HG03159 (cell line): Measurements from ENCODE around the gene PTPN4.
"Not testable (repeated sequence)": the region's sequence is repeated elsewhere in the genome, so short reads cannot be mapped to it uniquely, and the experiment has no call there.

Source experiments
- ATAC-seq: cut with Tn5 transposase; IDR thresholded peaks from one replicate; pipeline ENCODE4 v1.9.1; 2021; ENCODE audit warnings: mild to moderate bottlenecking, moderate library complexity; ENCODE audit not compliant: unreplicated experiment

PTPN4 gene

GRCh38 chr2:119803101-119803500 lies 43.4 kb downstream of the PTPN4 start:
- ATAC-seq = no peak

- not testable (repeated sequence) for ATAC-seq
These were observed 44.7 kb downstream of the PTPN4 start for GRCh38 chr2:119804409-119804808.

- no peak for ATAC-seq
These were observed 48.9 kb downstream of the PTPN4 start for GRCh38 chr2:119808516-119809147.

GRCh38 chr2:119809339-119810048 lies 49.8 kb downstream of the PTPN4 start:
- ATAC-seq = no peak

- ATAC-seq = no peak
These were observed 50.4 kb downstream of the PTPN4 start for GRCh38 chr2:119810049-119810630.

- no peak for ATAC-seq
These were observed 54.5 kb downstream of the PTPN4 start for GRCh38 chr2:119814216-119814615.

GRCh38 chr2:119818792-119819191 lies 59.1 kb downstream of the PTPN4 start:
- no peak for ATAC-seq

GRCh38 chr2:119819846-119820245 lies 60.1 kb downstream of the PTPN4 start:
- ATAC-seq = no peak

- no peak for ATAC-seq
These were observed 60.6 kb downstream of the PTPN4 start for GRCh38 chr2:119820275-119820674.

- ATAC-seq = no peak
These were observed 61.5 kb downstream of the PTPN4 start for GRCh38 chr2:119821266-119821665.

- ATAC-seq = no peak
These were observed 64.1 kb downstream of the PTPN4 start for GRCh38 chr2:119823734-119824334.

- ATAC-seq = no peak
These were observed 66.7 kb downstream of the PTPN4 start for GRCh38 chr2:119826370-119826961.

- no peak for ATAC-seq
These were observed 68.3 kb downstream of the PTPN4 start for GRCh38 chr2:119827866-119828507.

GRCh38 chr2:119836455-119837142 lies 76.9 kb downstream of the PTPN4 start:
- ATAC-seq = no peak

- no peak for ATAC-seq
These were observed 77.6 kb downstream of the PTPN4 start for GRCh38 chr2:119837350-119837749.

GRCh38 chr2:119837759-119838158 lies 78.0 kb downstream of the PTPN4 start:
- no peak for ATAC-seq

- no peak for ATAC-seq
These were observed 78.5 kb downstream of the PTPN4 start for GRCh38 chr2:119838179-119838578.

GRCh38 chr2:119841550-119841949 lies 81.8 kb downstream of the PTPN4 start:
- ATAC-seq = no peak

GRCh38 chr2:119846021-119846420 lies 86.3 kb downstream of the PTPN4 start:
- ATAC-seq = no peak

- no peak for ATAC-seq
These were observed 90.3 kb downstream of the PTPN4 start for GRCh38 chr2:119849838-119850565.
